WTC11 (cell line): ENCODE measurements around the gene ZNF827. TPM values are rescaled to one million over a fixed set of nuclear protein-coding genes. Genes with fewer than 3 reads are reported as not detected.
A peak's percentile ranks its signal among the peaks of the same experiment; 100 is the strongest.

ENCODE experiments used
- ATAC-seq: fragments of 200-7000 bp; cut with Tn5 transposase; 2 replicates; pipeline ENCODE4 v1.10.0; 2021; ENCODE audit warnings: mild to moderate bottlenecking, moderate library complexity
- CTCF ChIA-PET: fragments of 300-600 bp; sonication (Branson Sonifier 250); formaldehyde crosslinking; loops from one replicate; lab custom pipeline; 2021; ENCODE audit warnings: antibody characterized with exemption; lab: Charles Lee
- POLR2A ChIA-PET: fragments of 350-600 bp; sonication (Branson Sonifier 250); formaldehyde crosslinking; loops from one replicate; lab custom pipeline; 2021; ENCODE audit warnings: antibody characterized with exemption; lab: Charles Lee
- DNase-seq: peaks from one replicate; pipeline ENCODE4 v3.0.0; 2021; ENCODE audit warnings: low spot score
- H3K27ac Mint-ChIP-seq: 2 replicates; pipeline ENCODE4 v1.8.0; 2021; ENCODE audit warnings: mixed read lengths
- H3K27me3 Mint-ChIP-seq: 2 replicates; pipeline ENCODE4 v1.8.0; 2021; ENCODE audit warnings: low read depth, mild to moderate bottlenecking, moderate library complexity, mixed read lengths
- H3K36me3 Mint-ChIP-seq: 2 replicates; pipeline ENCODE4 v1.8.0; 2021; ENCODE audit warnings: mixed read lengths
- H3K4me1 Mint-ChIP-seq: 2 replicates; pipeline ENCODE4 v1.8.0; 2022; ENCODE audit warnings: mixed read lengths
- H3K4me3 Mint-ChIP-seq: 2 replicates; pipeline ENCODE4 v1.8.0; 2021; ENCODE audit warnings: mild to moderate bottlenecking, moderate library complexity, mixed read lengths
- H3K9me3 Mint-ChIP-seq: 2 replicates; pipeline ENCODE4 v1.8.0; 2021; ENCODE audit warnings: mixed read lengths
- CREB1 ChIP-seq: sonication (generic); formaldehyde crosslinking; IDR thresholded peaks from 2 replicates; pipeline ENCODE4 v1.8.0; 2023; ENCODE audit warnings: mild to moderate bottlenecking, missing genetic modification reagents
- EMX1 ChIP-seq: fragments of 250-450 bp; sonication (Bioruptor Pico); IDR thresholded peaks from 2 replicates; pipeline ENCODE4 v1.8.0; 2021; ENCODE audit warnings: mild to moderate bottlenecking
- GABPB1 ChIP-seq: sonication (generic); formaldehyde crosslinking; IDR thresholded peaks from 2 replicates; pipeline ENCODE4 v1.8.1; 2023; ENCODE audit warnings: mild to moderate bottlenecking, missing genetic modification reagents
- KAT7 ChIP-seq: sonication (generic); formaldehyde crosslinking; IDR thresholded peaks from 2 replicates; pipeline ENCODE4 v1.8.1; 2023; ENCODE audit warnings: missing genetic modification reagents, mild to moderate bottlenecking, borderline replicate concordance
- NR1H2 ChIP-seq: sonication (generic); formaldehyde crosslinking; IDR thresholded peaks from 2 replicates; pipeline ENCODE4 v1.9.0; 2021; ENCODE audit warnings: mild to moderate bottlenecking, moderate library complexity, missing genetic modification reagents
- NR3C1 ChIP-seq: sonication (generic); formaldehyde crosslinking; conservative IDR thresholded peaks from 2 replicates; pipeline ENCODE4 v1.8.1; 2023; ENCODE audit warnings: low read depth, mild to moderate bottlenecking, missing genetic modification reagents
- OVOL2 ChIP-seq: fragments of 250-450 bp; sonication (Bioruptor Pico); IDR thresholded peaks from 2 replicates; pipeline ENCODE4 v1.9.0; 2021; ENCODE audit warnings: mild to moderate bottlenecking, borderline replicate concordance
- RORB ChIP-seq: fragments of 250-450 bp; sonication (Bioruptor Pico); IDR thresholded peaks from 2 replicates; pipeline ENCODE4 v1.9.0; 2021; ENCODE audit warnings: mild to moderate bottlenecking
- TCF7 ChIP-seq: sonication (generic); formaldehyde crosslinking; IDR thresholded peaks from 2 replicates; pipeline ENCODE4 v1.8.0; 2022; ENCODE audit warnings: mild to moderate bottlenecking, low read depth, missing genetic modification reagents, moderate library complexity
- TEAD4 ChIP-seq: sonication (generic); formaldehyde crosslinking; IDR thresholded peaks from 2 replicates; pipeline ENCODE4 v1.8.0; 2022; ENCODE audit warnings: mild to moderate bottlenecking, missing genetic modification reagents
- TP53 ChIP-seq: sonication (generic); formaldehyde crosslinking; IDR thresholded peaks from 2 replicates; pipeline ENCODE4 v1.8.1; 2023; ENCODE audit warnings: mild to moderate bottlenecking, missing genetic modification reagents
- ZBTB21 ChIP-seq: sonication (generic); formaldehyde crosslinking; IDR thresholded peaks from 2 replicates; pipeline ENCODE4 v1.8.1; 2023; ENCODE audit warnings: mild to moderate bottlenecking, missing genetic modification reagents, borderline replicate concordance
- ZNF138 ChIP-seq: sonication (generic); formaldehyde crosslinking; conservative IDR thresholded peaks from 2 replicates; pipeline ENCODE4 v1.8.1; 2022; ENCODE audit warnings: mild to moderate bottlenecking, moderate library complexity, missing genetic modification reagents
- ZNF416 ChIP-seq: fragments of 250-450 bp; sonication (Bioruptor Pico); IDR thresholded peaks from 2 replicates; pipeline ENCODE4 v1.9.0; 2021; ENCODE audit warnings: mild to moderate bottlenecking, inconsistent platforms
- total RNA-seq: library from RNA; stranded (reverse); gene quantifications from 3 replicates; pipeline ENCODE4 v1.2.3, GENCODE V29; 2021
- TF ChIP-seq, protein P1 (sequence below): sonication (generic); formaldehyde crosslinking; IDR thresholded peaks from 2 replicates; pipeline ENCODE4 v1.8.0; 2022; ENCODE audit warnings: missing genetic modification reagents
- TF ChIP-seq, protein P2 (sequence below): sonication (generic); formaldehyde crosslinking; IDR thresholded peaks from 2 replicates; pipeline ENCODE4 v1.8.0; 2023; ENCODE audit warnings: missing genetic modification reagents
- TF ChIP-seq, protein P3 (sequence below): fragments of 250-450 bp; sonication (Bioruptor Pico); IDR thresholded peaks from 2 replicates; pipeline ENCODE4 v1.9.0; 2021; ENCODE audit warnings: mild to moderate bottlenecking
- TF ChIP-seq, protein P4 (sequence below): sonication (generic); formaldehyde crosslinking; IDR thresholded peaks from 2 replicates; pipeline ENCODE4 v1.8.1; 2022; ENCODE audit warnings: mild to moderate bottlenecking, missing genetic modification reagents, moderate library complexity, borderline replicate concordance
- TF ChIP-seq, protein P5 (sequence below): sonication (generic); formaldehyde crosslinking; conservative IDR thresholded peaks from 2 replicates; pipeline ENCODE4 v1.8.1; 2023; ENCODE audit warnings: mild to moderate bottlenecking, low read depth, missing genetic modification reagents, moderate library complexity

The ZNF827 gene
- total RNA-seq, 1 experiment from 2014 or later: 25.6 TPM

DNA sequence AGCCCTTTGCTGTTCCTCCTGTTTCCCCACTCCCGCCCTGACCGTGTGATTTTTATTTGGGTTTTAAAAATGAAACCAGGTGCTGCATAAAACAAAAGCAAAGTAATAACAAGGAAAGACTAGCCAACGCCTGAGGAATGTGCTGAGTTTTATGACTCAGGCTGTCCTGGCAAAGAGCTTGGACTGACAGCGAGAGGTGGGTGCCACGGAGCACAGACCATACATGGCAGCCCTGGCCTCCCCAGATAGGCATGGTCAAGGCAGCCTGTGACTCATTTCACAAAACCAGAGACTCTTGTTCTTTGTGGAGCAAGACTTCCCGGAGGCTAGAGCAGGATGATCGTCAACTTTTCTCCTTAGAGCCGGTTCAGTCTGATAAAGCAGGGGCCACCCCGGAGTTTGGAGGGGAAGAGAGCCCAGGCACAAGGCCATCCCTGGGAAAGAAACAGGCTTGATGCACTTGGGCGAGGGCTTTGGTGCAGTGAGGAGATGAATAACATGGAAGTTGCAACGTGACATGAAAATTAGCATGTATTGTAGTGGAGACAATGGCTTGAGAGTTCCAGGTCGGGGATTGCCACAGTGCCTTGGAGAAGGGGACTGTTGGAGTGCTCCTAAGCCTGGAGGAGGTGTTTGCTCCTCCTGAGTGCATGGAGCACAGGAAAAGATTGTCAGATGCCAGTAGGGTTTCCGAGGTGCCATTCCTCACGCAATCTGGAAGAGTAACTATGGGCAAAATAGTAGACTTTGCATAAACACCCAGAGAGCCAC is 203.9 kb downstream of the ZNF827 start (continued):
- TF ChIP-seq, protein P1, sequence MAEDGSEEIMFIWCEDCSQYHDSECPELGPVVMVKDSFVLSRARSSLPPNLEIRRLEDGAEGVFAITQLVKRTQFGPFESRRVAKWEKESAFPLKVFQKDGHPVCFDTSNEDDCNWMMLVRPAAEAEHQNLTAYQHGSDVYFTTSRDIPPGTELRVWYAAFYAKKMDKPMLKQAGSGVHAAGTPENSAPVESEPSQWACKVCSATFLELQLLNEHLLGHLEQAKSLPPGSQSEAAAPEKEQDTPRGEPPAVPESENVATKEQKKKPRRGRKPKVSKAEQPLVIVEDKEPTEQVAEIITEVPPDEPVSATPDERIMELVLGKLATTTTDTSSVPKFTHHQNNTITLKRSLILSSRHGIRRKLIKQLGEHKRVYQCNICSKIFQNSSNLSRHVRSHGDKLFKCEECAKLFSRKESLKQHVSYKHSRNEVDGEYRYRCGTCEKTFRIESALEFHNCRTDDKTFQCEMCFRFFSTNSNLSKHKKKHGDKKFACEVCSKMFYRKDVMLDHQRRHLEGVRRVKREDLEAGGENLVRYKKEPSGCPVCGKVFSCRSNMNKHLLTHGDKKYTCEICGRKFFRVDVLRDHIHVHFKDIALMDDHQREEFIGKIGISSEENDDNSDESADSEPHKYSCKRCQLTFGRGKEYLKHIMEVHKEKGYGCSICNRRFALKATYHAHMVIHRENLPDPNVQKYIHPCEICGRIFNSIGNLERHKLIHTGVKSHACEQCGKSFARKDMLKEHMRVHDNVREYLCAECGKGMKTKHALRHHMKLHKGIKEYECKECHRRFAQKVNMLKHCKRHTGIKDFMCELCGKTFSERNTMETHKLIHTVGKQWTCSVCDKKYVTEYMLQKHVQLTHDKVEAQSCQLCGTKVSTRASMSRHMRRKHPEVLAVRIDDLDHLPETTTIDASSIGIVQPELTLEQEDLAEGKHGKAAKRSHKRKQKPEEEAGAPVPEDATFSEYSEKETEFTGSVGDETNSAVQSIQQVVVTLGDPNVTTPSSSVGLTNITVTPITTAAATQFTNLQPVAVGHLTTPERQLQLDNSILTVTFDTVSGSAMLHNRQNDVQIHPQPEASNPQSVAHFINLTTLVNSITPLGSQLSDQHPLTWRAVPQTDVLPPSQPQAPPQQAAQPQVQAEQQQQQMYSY: no peak
- TF ChIP-seq OVOL2 (CRISPR knock-in tag) (no peak), GABPB1 (CRISPR knock-in tag) (no peak), RORB (CRISPR knock-in tag) (no peak)
- TF ChIP-seq, all 79 proteins: peak for 0

DNA sequence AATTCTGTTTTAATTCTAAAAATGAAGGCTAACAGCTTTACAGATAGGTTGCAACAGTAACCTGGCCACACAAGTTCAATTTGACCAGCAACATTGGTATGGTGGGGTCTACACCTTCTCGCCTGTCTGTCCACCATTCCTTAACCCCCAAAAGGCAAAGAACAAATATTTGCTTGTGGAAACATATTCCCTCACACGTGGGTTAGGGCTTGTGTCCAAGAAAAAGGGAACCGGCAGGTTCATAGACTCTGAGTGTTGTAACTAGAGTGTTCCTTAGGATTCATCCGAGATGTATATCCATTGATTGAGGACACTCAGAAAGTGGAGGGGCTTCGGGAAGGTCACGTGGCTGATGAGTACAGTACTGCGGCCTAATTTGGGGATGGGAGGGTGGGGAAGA is 204.6 kb downstream of the ZNF827 start:
- ChIA-PET CTCF (no interaction called here), POLR2A (no interaction called here)
- TF ChIP-seq TCF7 (CRISPR knock-in tag) (no peak), TEAD4 (no peak), TP53 (CRISPR knock-in tag) (no peak), EMX1 (CRISPR knock-in tag) (no peak), ZBTB21 (no peak), ZNF138 (CRISPR knock-in tag) (no peak), NR3C1 (no peak), ZNF416 (CRISPR knock-in tag) (no peak)
- TF ChIP-seq, protein P2, sequence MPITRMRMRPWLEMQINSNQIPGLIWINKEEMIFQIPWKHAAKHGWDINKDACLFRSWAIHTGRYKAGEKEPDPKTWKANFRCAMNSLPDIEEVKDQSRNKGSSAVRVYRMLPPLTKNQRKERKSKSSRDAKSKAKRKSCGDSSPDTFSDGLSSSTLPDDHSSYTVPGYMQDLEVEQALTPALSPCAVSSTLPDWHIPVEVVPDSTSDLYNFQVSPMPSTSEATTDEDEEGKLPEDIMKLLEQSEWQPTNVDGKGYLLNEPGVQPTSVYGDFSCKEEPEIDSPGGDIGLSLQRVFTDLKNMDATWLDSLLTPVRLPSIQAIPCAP (CRISPR knock-in tag): no peak
- peaks cover 18% of the 10 kb centered on the region for H3K36me3 Mint-ChIP-seq
- H3K27ac Mint-ChIP-seq: peak overlapping the region; percentile 89
- ATAC-seq (no peak), DNase-seq (no peak)
- H3K9me3 Mint-ChIP-seq: no peaks in the 10 kb centered on the region
- peak overlapping the region; percentile 61 for H3K4me3 Mint-ChIP-seq
- H3K27me3 Mint-ChIP-seq: no peaks in the 10 kb centered on the region
- peaks cover 50% of the 10 kb centered on the region for H3K4me1 Mint-ChIP-seq

DNA sequence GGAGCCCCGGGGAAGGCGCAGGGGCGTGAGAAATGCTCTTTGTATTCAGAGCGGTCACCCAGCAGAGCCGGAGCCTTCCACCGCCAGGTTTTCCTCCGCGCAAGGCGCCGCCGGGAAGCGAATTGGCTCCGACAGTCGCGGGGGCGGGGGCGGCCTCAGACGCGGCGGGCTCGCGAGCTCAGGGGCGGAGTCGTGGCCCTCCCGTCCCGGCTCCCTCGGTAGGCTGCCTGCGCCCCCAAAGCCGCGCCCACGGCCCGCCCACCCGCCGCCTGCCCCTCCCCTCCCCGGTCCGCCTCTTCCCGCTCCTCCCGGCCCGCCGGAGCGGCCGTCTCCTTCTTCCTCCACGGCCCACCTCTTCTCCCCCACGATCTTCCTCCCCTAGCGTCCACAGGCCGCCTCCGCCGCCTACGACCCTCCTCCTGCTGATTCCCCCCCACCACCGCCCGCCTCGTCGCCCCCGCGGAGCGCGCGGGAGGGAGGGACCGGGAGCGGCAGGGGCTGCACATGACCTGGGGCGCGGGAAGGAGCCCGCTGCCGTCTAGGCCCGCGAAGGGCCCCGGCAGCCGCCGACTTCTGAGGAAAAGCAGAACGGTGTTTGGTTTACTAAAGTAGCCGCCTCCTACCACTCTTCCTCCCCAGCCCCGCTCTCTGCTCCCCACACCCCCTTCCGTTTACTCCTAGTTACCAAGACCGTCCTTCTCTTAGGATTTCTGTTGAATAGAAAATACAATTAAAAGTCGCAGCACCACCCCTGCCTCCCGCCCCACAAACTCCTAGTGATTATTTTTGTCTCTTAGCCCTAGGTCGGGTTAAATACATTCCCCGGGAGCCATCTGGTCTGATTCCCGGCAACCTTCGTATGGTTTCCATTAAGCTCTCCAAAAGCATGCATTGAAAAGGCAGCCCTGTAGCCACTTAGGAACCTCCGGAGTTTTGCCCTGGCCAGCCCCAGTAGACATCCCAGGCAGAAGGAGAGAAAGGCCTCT is 205.4 kb downstream of the ZNF827 start:
- Mint-ChIP-seq H3K27me3 (no peaks in the 10 kb centered on the region), H3K9me3 (no peaks in the 10 kb centered on the region), H3K4me1 (peaks cover 50% of the 10 kb centered on the region), H3K36me3 (peaks cover 18% of the 10 kb centered on the region), H3K27ac (peak overlapping the region; percentile 89), H3K4me3 (peak overlapping the region; percentile 61)
- POLR2A ChIA-PET: interaction anchor here (0.6 to 1.0 kb wide), 3 partner anchors 10 to 632 kb away, joined by 3 read pairs; no protein-coding TSS in a partner anchor
- ATAC-seq: peak; percentile 90
- CTCF ChIA-PET: interaction anchor here (1.2 kb wide), 1 partner anchor 155 kb away, joined by 3 read pairs; no protein-coding TSS in a partner anchor
- DNase-seq: peak; percentile 96
- TF ChIP-seq NR1H2 (CRISPR knock-in tag): no peak
- TF ChIP-seq, protein P3, sequence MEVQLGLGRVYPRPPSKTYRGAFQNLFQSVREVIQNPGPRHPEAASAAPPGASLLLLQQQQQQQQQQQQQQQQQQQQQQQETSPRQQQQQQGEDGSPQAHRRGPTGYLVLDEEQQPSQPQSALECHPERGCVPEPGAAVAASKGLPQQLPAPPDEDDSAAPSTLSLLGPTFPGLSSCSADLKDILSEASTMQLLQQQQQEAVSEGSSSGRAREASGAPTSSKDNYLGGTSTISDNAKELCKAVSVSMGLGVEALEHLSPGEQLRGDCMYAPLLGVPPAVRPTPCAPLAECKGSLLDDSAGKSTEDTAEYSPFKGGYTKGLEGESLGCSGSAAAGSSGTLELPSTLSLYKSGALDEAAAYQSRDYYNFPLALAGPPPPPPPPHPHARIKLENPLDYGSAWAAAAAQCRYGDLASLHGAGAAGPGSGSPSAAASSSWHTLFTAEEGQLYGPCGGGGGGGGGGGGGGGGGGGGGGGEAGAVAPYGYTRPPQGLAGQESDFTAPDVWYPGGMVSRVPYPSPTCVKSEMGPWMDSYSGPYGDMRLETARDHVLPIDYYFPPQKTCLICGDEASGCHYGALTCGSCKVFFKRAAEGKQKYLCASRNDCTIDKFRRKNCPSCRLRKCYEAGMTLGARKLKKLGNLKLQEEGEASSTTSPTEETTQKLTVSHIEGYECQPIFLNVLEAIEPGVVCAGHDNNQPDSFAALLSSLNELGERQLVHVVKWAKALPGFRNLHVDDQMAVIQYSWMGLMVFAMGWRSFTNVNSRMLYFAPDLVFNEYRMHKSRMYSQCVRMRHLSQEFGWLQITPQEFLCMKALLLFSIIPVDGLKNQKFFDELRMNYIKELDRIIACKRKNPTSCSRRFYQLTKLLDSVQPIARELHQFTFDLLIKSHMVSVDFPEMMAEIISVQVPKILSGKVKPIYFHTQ (CRISPR knock-in tag): no peak
- TF ChIP-seq OVOL2 (CRISPR knock-in tag): no peak
- TF ChIP-seq KAT7 (CRISPR knock-in tag): no peak
- TF ChIP-seq, protein P4, sequence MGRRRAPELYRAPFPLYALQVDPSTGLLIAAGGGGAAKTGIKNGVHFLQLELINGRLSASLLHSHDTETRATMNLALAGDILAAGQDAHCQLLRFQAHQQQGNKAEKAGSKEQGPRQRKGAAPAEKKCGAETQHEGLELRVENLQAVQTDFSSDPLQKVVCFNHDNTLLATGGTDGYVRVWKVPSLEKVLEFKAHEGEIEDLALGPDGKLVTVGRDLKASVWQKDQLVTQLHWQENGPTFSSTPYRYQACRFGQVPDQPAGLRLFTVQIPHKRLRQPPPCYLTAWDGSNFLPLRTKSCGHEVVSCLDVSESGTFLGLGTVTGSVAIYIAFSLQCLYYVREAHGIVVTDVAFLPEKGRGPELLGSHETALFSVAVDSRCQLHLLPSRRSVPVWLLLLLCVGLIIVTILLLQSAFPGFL (CRISPR knock-in tag): no peak
- TF ChIP-seq CREB1 (CRISPR knock-in tag): no peak
- TF ChIP-seq, protein P5, sequence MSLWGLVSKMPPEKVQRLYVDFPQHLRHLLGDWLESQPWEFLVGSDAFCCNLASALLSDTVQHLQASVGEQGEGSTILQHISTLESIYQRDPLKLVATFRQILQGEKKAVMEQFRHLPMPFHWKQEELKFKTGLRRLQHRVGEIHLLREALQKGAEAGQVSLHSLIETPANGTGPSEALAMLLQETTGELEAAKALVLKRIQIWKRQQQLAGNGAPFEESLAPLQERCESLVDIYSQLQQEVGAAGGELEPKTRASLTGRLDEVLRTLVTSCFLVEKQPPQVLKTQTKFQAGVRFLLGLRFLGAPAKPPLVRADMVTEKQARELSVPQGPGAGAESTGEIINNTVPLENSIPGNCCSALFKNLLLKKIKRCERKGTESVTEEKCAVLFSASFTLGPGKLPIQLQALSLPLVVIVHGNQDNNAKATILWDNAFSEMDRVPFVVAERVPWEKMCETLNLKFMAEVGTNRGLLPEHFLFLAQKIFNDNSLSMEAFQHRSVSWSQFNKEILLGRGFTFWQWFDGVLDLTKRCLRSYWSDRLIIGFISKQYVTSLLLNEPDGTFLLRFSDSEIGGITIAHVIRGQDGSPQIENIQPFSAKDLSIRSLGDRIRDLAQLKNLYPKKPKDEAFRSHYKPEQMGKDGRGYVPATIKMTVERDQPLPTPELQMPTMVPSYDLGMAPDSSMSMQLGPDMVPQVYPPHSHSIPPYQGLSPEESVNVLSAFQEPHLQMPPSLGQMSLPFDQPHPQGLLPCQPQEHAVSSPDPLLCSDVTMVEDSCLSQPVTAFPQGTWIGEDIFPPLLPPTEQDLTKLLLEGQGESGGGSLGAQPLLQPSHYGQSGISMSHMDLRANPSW (CRISPR knock-in tag): no peak
